Neural cell (in vitro differentiated cells): ENCODE data around the gene JAK2. TPM values are rescaled to one million over a fixed set of nuclear protein-coding genes. Genes with fewer than 3 reads are reported as not detected.

Experiments
- H2AFZ ChIP-seq: fragments of 200-600, 300-800 bp; sonication (generic), shearing (Covaris generic); 2 replicates; pipeline ENCODE4 v1.6.0; 2014; ENCODE audit warnings: low read depth, mild to moderate bottlenecking, antibody characterized with exemption, low read length, moderate library complexity
- H3F3A ChIP-seq: fragments of 200-600 bp; shearing (Covaris generic); 2 replicates; pipeline ENCODE4 v1.6.1; 2016; ENCODE audit warnings: mild to moderate bottlenecking, moderate library complexity, mixed read lengths, antibody characterized with exemption, low read length; ENCODE audit not compliant: insufficient read depth, poor library complexity, severe bottlenecking
- H3K27ac ChIP-seq: fragments of 200-600, 300-800 bp; sonication (generic), shearing (Covaris generic); 2 replicates; pipeline ENCODE4 v1.5.1; 2014; ENCODE audit warnings: mild to moderate bottlenecking, low read length, moderate library complexity
- H3K27me3 ChIP-seq: fragments of 300-800, 200-600 bp; sonication (generic), shearing (Covaris generic); 2 replicates; pipeline ENCODE4 v1.6.0; 2014; ENCODE audit warnings: mild to moderate bottlenecking, low read depth, low read length, moderate library complexity; ENCODE audit not compliant: insufficient read depth
- H3K36me3 ChIP-seq: fragments of 300-800, 200-600 bp; sonication (generic), shearing (Covaris generic); 2 replicates; pipeline ENCODE4 v1.5.1; 2014; ENCODE audit warnings: mild to moderate bottlenecking, antibody characterized with exemption, low read length, moderate library complexity; ENCODE audit not compliant: insufficient read depth
- H3K4me2 ChIP-seq: fragments of 300-800, 200-600 bp; sonication (generic), shearing (Covaris generic); 2 replicates; pipeline ENCODE4 v1.6.0; 2014; ENCODE audit warnings: mild to moderate bottlenecking, low read length
- H3K4me3 ChIP-seq: fragments of 300-800, 200-600 bp; sonication (generic), shearing (Covaris generic); 2 replicates; pipeline ENCODE4 v1.5.1; 2014; ENCODE audit warnings: mild to moderate bottlenecking, low read length, moderate library complexity
- H3K79me2 ChIP-seq: fragments of 200-600 bp; shearing (Covaris generic); replicated peaks from 2 replicates; pipeline ENCODE4 v1.6.0; 2014; ENCODE audit warnings: mild to moderate bottlenecking, low read length, moderate library complexity; ENCODE audit not compliant: insufficient read depth
- H3K9ac ChIP-seq: fragments of 300-800, 200-600 bp; sonication (generic), shearing (Covaris generic); 2 replicates; pipeline ENCODE4 v1.6.1; 2016; ENCODE audit warnings: mild to moderate bottlenecking, low read length, mixed read lengths
- H3K9me2 ChIP-seq: fragments of 200-600 bp; shearing (Covaris generic); 2 replicates; pipeline ENCODE4 v1.6.1; 2016; ENCODE audit warnings: mild to moderate bottlenecking, low read length, mixed read lengths; ENCODE audit not compliant: insufficient read depth
- H3K9me3 ChIP-seq: fragments of 200-600, 300-800 bp; sonication (generic), shearing (Covaris generic); 2 replicates; pipeline ENCODE4 v1.6.1; 2016; ENCODE audit warnings: mild to moderate bottlenecking, mixed run types, low read length, moderate library complexity, mixed read lengths
- H4K20me1 ChIP-seq: fragments of 200-600 bp; shearing (Covaris generic); 2 replicates; pipeline ENCODE4 v1.6.1; 2016; ENCODE audit warnings: mild to moderate bottlenecking, mixed run types; ENCODE audit not compliant: insufficient read depth
- CTCF ChIP-seq: fragments of 450-650 bp; IDR thresholded peaks from 2 replicates; pipeline ENCODE4 v1.5.1; 2014; ENCODE audit warnings: antibody characterized with exemption, mild to moderate bottlenecking, moderate library complexity; ENCODE audit not compliant: poor library complexity, severe bottlenecking
- EP300 ChIP-seq: fragments of 450-650 bp; conservative IDR thresholded peaks from 2 replicates; pipeline ENCODE4 v1.6.1; 2014; ENCODE audit warnings: antibody characterized with exemption, mild to moderate bottlenecking, moderate library complexity; ENCODE audit not compliant: poor library complexity, severe bottlenecking
- EZH2 ChIP-seq: fragments of 200-600, 300-800 bp; shearing (Covaris generic), sonication (generic); IDR thresholded peaks from 2 replicates; pipeline ENCODE4 v1.6.1; 2014; ENCODE audit warnings: antibody characterized with exemption, low read length, borderline replicate concordance, mild to moderate bottlenecking; ENCODE audit not compliant: insufficient read depth, poor library complexity, severe bottlenecking
- MXI1 ChIP-seq: fragments of 450-650 bp; conservative IDR thresholded peaks from 2 replicates; pipeline ENCODE4 v1.6.1; 2014; ENCODE audit warnings: antibody characterized with exemption, mild to moderate bottlenecking; ENCODE audit not compliant: poor library complexity, severe bottlenecking
- POLR2AphosphoS5 ChIP-seq: IDR thresholded peaks from 2 replicates; pipeline ENCODE4 v1.6.1; 2012
- RAD21 ChIP-seq: fragments of 450-650 bp; conservative IDR thresholded peaks from 2 replicates; pipeline ENCODE4 v1.6.1; 2014; ENCODE audit warnings: antibody characterized with exemption, mild to moderate bottlenecking, moderate library complexity
- REST ChIP-seq: IDR thresholded peaks from 2 replicates; pipeline ENCODE4 v1.6.1; 2012; ENCODE audit warnings: borderline replicate concordance
- SMC3 ChIP-seq: fragments of 450-650 bp; conservative IDR thresholded peaks from 2 replicates; pipeline ENCODE4 v1.6.1; 2014; ENCODE audit warnings: antibody characterized with exemption, mild to moderate bottlenecking, moderate library complexity; ENCODE audit not compliant: poor library complexity
- TAF1 ChIP-seq: IDR thresholded peaks from 2 replicates; pipeline ENCODE4 v1.6.1; 2012; ENCODE audit warnings: low read depth
- polyA plus RNA-seq: library from polyadenylated mRNA; depleted of rRNA; stranded (reverse); fragments of >200 nt; gene quantifications from 2 replicates; pipeline ENCODE4 v1.2.3, GENCODE V29; 2014

The JAK2 gene
- polyA plus RNA-seq, 1 donor from 2014 or later: 19.7 TPM

- Histone ChIP-seq H3K9me2 (no peaks in the 10 kb centered on the region), H3K9me3 (no peaks in the 10 kb centered on the region), H4K20me1 (no peaks in the 10 kb centered on the region), H3F3A (no peaks in the 10 kb centered on the region), H3K9ac (no peak overlapping the region), H3K27ac (no peak overlapping the region), H3K4me3 (no peak overlapping the region), H3K27me3 (no peaks in the 10 kb centered on the region), H3K36me3 (peaks cover 11% of the 10 kb centered on the region), H2AFZ (no peak overlapping the region), H3K4me2 (no peak overlapping the region), H3K79me2 (no peaks in the 10 kb centered on the region)
- TF ChIP-seq TAF1 (no peak), REST (no peak), EP300 (no peak), CTCF (no peak), POLR2AphosphoS5 (no peak), SMC3 (no peak), MXI1 (no peak), EZH2 (no peak), RAD21 (no peak)
These were observed 137.4 kb downstream of the JAK2 start for GRCh38 chr9:5122516-5122915.

GRCh38 chr9:5140151-5140550 lies 155.1 kb downstream of the JAK2 start:
- Histone ChIP-seq H3K79me2 (no peaks in the 10 kb centered on the region), H3K36me3 (no peaks in the 10 kb centered on the region), H3K9me2 (no peaks in the 10 kb centered on the region), H3K9me3 (no peaks in the 10 kb centered on the region), H3K4me2 (no peak overlapping the region), H3K4me3 (no peak overlapping the region), H3K27ac (no peak overlapping the region), H4K20me1 (no peaks in the 10 kb centered on the region), H3K9ac (no peak overlapping the region), H2AFZ (no peak overlapping the region), H3K27me3 (no peaks in the 10 kb centered on the region), H3F3A (no peaks in the 10 kb centered on the region)
- TF ChIP-seq CTCF (no peak), MXI1 (no peak), SMC3 (no peak), REST (no peak), EP300 (no peak), RAD21 (no peak), EZH2 (no peak), POLR2AphosphoS5 (no peak), TAF1 (no peak)
